GM12878 (cell line): ENCODE data around the gene NUP210. TPM values are rescaled to one million over a fixed set of nuclear protein-coding genes. Genes with fewer than 3 reads are reported as not detected.

Experiments used
- BRCA1 ChIP-seq: IDR thresholded peaks from 2 replicates; pipeline ENCODE4 v1.6.1; 2011; ENCODE audit warnings: low read depth, low read length, improper control_type of control experiment
- CEBPZ ChIP-seq: fragments of 150-350 bp; IDR thresholded peaks from 2 replicates; pipeline ENCODE4 v1.6.1; 2016; ENCODE audit warnings: low read depth, low read length
- NFIC ChIP-seq: IDR thresholded peaks from 2 replicates; pipeline ENCODE4 v1.6.1; 2012; ENCODE audit warnings: low read depth, mild to moderate bottlenecking, inconsistent platforms, low read length, moderate library complexity
- NRF1 ChIP-seq: conservative IDR thresholded peaks from 2 replicates; pipeline ENCODE4 v1.6.1; 2011; ENCODE audit warnings: mild to moderate bottlenecking, low read depth, low read length, improper control_type of control experiment
- RAD21 ChIP-seq: IDR thresholded peaks from 2 replicates; pipeline ENCODE4 v1.6.1; 2011; ENCODE audit warnings: mild to moderate bottlenecking, low read depth, low read length, moderate library complexity; ENCODE audit not compliant: insufficient read depth
- SIX5 ChIP-seq: IDR thresholded peaks from 2 replicates; pipeline ENCODE4 v1.6.1; 2011; ENCODE audit warnings: mild to moderate bottlenecking, low read depth, low read length, moderate library complexity; ENCODE audit not compliant: severe bottlenecking
- SMARCA5 ChIP-seq: fragments of 450-650 bp; IDR thresholded peaks from 2 replicates; pipeline ENCODE4 v1.6.1; 2017; ENCODE audit warnings: mild to moderate bottlenecking
- SP1 ChIP-seq: IDR thresholded peaks from one replicate; pipeline ENCODE4 v1.6.1; 2011; ENCODE audit warnings: low read depth, low read length
- polyA plus RNA-seq, 11 experiments: library from polyadenylated mRNA; depleted of rRNA in 4 of 11; unstranded in 6 of 11; stranded (reverse) in 5 of 11; fragments of >200 nt; fragmentation: Nextera tagmentation in 4 of 11; fragmentation: Illumina TruSeq in 1 of 11; extraction: Ambion mirVana in 4 of 11; extraction: Trizol in 1 of 11; gene quantifications; 1 replicate in 1 of 11; 2 replicates in 10 of 11; pipeline versions ENCODE4 v1.2.1 to v1.2.3, GENCODE V29; 2011 to 2016; ENCODE audit warnings: inconsistent platforms in 2 of 11, missing spikeins in 2 of 11, low read depth in 1 of 11
- total RNA-seq, 4 experiments: library from RNA; depleted of rRNA in 3 of 4; stranded (reverse); fragments of >200 nt in 3 of 4; fragmentation: Illumina TruSeq in 1 of 4; extraction: Trizol in 1 of 4; gene quantifications; 2 replicates each; pipeline versions ENCODE4 v1.2.1 to v1.2.3, GENCODE V29; 2013 to 2021
- TF ChIP-seq, protein P1 (sequence below): fragments of 150-350 bp; IDR thresholded peaks from 2 replicates; pipeline ENCODE4 v1.6.1; 2014; ENCODE audit warnings: mild to moderate bottlenecking, low read depth, low read length
- TF ChIP-seq, protein P2 (sequence below): IDR thresholded peaks from 2 replicates; pipeline ENCODE4 v1.6.1; 2012; ENCODE audit warnings: mild to moderate bottlenecking, low read depth, low read length

NUP210 gene
- total and polyA plus RNA-seq, 10 of the 15 experiments (the other 5 are each of a cell fraction or from before 2014, with no cell fraction given): 2.9 to 150 (median 76.0) TPM

DNA sequence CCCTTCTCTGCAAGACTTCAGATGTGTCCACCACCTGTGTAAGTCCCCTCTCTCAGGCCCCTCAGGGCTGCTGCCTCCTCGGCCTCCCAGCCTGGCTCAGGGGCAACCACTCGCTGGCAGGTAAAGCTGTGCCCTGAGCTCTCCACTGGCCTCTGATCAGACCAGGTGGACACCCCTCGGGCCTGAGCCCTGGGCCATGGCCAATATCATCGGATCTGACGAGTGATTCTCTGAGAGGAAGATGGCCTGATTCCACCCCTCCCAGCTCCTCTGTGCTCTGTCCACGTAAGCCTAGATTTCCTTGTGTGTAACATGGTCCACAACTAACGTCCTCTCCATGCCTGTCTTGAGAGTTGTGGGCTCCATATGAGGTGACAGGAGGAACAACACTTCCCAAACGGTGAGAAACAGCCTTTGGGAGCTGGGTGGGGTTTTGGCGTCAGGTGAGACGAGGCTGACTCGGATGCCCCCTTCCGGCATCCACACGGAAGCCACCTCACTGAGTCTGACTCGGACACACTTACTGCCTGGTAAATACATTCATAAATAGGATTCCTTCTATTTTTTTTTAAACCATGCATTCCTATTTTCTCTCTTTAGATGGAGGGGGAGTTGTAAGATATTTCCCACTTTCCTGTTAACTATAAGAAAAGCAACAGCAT, 86.8 kb downstream of the NUP210 start (continued):
- TF ChIP-seq, protein P1, sequence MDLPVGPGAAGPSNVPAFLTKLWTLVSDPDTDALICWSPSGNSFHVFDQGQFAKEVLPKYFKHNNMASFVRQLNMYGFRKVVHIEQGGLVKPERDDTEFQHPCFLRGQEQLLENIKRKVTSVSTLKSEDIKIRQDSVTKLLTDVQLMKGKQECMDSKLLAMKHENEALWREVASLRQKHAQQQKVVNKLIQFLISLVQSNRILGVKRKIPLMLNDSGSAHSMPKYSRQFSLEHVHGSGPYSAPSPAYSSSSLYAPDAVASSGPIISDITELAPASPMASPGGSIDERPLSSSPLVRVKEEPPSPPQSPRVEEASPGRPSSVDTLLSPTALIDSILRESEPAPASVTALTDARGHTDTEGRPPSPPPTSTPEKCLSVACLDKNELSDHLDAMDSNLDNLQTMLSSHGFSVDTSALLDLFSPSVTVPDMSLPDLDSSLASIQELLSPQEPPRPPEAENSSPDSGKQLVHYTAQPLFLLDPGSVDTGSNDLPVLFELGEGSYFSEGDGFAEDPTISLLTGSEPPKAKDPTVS: no peak
- TF ChIP-seq SMARCA5 (no peak), SIX5 (no peak), BRCA1 (no peak), SP1 (no peak), NFIC (no peak), NRF1 (no peak), CEBPZ (no peak), RAD21 (no peak)
- TF ChIP-seq, protein P2, sequence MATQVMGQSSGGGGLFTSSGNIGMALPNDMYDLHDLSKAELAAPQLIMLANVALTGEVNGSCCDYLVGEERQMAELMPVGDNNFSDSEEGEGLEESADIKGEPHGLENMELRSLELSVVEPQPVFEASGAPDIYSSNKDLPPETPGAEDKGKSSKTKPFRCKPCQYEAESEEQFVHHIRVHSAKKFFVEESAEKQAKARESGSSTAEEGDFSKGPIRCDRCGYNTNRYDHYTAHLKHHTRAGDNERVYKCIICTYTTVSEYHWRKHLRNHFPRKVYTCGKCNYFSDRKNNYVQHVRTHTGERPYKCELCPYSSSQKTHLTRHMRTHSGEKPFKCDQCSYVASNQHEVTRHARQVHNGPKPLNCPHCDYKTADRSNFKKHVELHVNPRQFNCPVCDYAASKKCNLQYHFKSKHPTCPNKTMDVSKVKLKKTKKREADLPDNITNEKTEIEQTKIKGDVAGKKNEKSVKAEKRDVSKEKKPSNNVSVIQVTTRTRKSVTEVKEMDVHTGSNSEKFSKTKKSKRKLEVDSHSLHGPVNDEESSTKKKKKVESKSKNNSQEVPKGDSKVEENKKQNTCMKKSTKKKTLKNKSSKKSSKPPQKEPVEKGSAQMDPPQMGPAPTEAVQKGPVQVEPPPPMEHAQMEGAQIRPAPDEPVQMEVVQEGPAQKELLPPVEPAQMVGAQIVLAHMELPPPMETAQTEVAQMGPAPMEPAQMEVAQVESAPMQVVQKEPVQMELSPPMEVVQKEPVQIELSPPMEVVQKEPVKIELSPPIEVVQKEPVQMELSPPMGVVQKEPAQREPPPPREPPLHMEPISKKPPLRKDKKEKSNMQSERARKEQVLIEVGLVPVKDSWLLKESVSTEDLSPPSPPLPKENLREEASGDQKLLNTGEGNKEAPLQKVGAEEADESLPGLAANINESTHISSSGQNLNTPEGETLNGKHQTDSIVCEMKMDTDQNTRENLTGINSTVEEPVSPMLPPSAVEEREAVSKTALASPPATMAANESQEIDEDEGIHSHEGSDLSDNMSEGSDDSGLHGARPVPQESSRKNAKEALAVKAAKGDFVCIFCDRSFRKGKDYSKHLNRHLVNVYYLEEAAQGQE: no peak
